ENCODE results near the gene SPATA31C1.
"Not testable (repeated sequence)": the region's sequence is repeated elsewhere in the genome, so short reads cannot be mapped to it uniquely, and the experiment has no call there.

- not testable (repeated sequence) for TF ChIP-seq CTCF (IDR thresholded peaks at IDR 0.05; ENCODE audit: poor library complexity); EZH2phosphoT487 (IDR thresholded peaks at IDR 0.05; ENCODE audit: low read depth, severe bottlenecking, unreplicated experiment)
Measured at GRCh38 chr9:87937918-87938317, 20.2 kb downstream of the SPATA31C1 start.

Measured in hepatocyte (in vitro differentiated cells).